TTC549 (cell line): ENCODE results near the gene BCAS4.
"Not testable (repeated sequence)": the region's sequence is repeated elsewhere in the genome, so short reads cannot be mapped to it uniquely, and the experiment has no call there.

ENCODE experiments used
- FAIRE-seq: peaks from 2 replicates; lab custom pipeline; 2012; peaks lifted over from hg19 to GRCh38; lab: Jason Lieb, UNC

The BCAS4 gene

GRCh38 chr20:50799176-50799889, 4.5 kb downstream of the BCAS4 start:
- FAIRE-seq, result no peak

GRCh38 chr20:50799890-50800550, 5.2 kb downstream of the BCAS4 start:
- no peak for FAIRE-seq

- FAIRE-seq, result not testable (repeated sequence)
Measured at GRCh38 chr20:50800986-50801746, 6.3 kb downstream of the BCAS4 start.

GRCh38 chr20:50801747-50802125, 6.9 kb downstream of the BCAS4 start:
- no peak for FAIRE-seq

GRCh38 chr20:50802289-50802688, 7.4 kb downstream of the BCAS4 start:
- no peak for FAIRE-seq

GRCh38 chr20:50804437-50805348, 9.8 kb downstream of the BCAS4 start:
- FAIRE-seq, result no peak

- no peak for FAIRE-seq
Measured at GRCh38 chr20:50805349-50805684, 10.5 kb downstream of the BCAS4 start.

GRCh38 chr20:50806126-50806768, 11.4 kb downstream of the BCAS4 start:
- FAIRE-seq, result no peak

- no peak for FAIRE-seq
Measured at GRCh38 chr20:50810063-50810462, 15.2 kb downstream of the BCAS4 start.

- no peak for FAIRE-seq
Measured at GRCh38 chr20:50810842-50811241, 16.0 kb downstream of the BCAS4 start.

GRCh38 chr20:50813101-50813643, 18.3 kb downstream of the BCAS4 start:
- FAIRE-seq, result no peak

GRCh38 chr20:50813801-50814200, 18.9 kb downstream of the BCAS4 start:
- FAIRE-seq, result no peak

GRCh38 chr20:50814438-50815161, 19.7 kb downstream of the BCAS4 start:
- FAIRE-seq, result no peak

- FAIRE-seq, result no peak
Measured at GRCh38 chr20:50815162-50815989, 20.5 kb downstream of the BCAS4 start.

GRCh38 chr20:50817776-50818172, 22.9 kb downstream of the BCAS4 start:
- no peak for FAIRE-seq

GRCh38 chr20:50819349-50819748, 24.5 kb downstream of the BCAS4 start:
- no peak for FAIRE-seq

GRCh38 chr20:50820515-50821256, 25.8 kb downstream of the BCAS4 start:
- FAIRE-seq, result no peak

GRCh38 chr20:50821257-50821921, 26.5 kb downstream of the BCAS4 start:
- FAIRE-seq, result no peak

- no peak for FAIRE-seq
Measured at GRCh38 chr20:50821994-50822393, 27.1 kb downstream of the BCAS4 start.
